GM23338 (cell line): ENCODE results near the gene ADPRH. TPM values are rescaled to one million over a fixed set of nuclear protein-coding genes. Genes with fewer than 3 reads are reported as not detected.

Experiments
- ATAC-seq: fragments of 200-7000 bp; cut with Tn5 transposase; 3 replicates; pipeline ENCODE4 v1.9.1; 2020
- DNase-seq: peaks from one replicate; pipeline ENCODE4 v3.0.0-alpha.2; 2015; ENCODE audit warnings: low spot score
- H2AFZ ChIP-seq: fragments of 200-600 bp; sonication (generic); 2 replicates; pipeline ENCODE4 v1.8.0; 2016; ENCODE audit warnings: antibody characterized with exemption, mild to moderate bottlenecking, moderate library complexity
- H3F3A ChIP-seq: fragments of 200-600 bp; sonication (generic); replicated peaks from 2 replicates; pipeline ENCODE4 v1.8.0; 2017; ENCODE audit warnings: antibody characterized with exemption, mixed run types, low read depth
- H3K27ac ChIP-seq: fragments of 200-600 bp; sonication (generic); 2 replicates; pipeline ENCODE4 v1.6.1; 2016; ENCODE audit warnings: low read depth
- H3K27me3 ChIP-seq: fragments of 200-600 bp; sonication (generic); 2 replicates; pipeline ENCODE4 v1.8.0; 2016; ENCODE audit warnings: mild to moderate bottlenecking, mixed run types, moderate library complexity; ENCODE audit not compliant: insufficient read depth
- H3K36me3 ChIP-seq: fragments of 200-600 bp; sonication (generic); 2 replicates; pipeline ENCODE4 v1.8.0; 2016; ENCODE audit warnings: mild to moderate bottlenecking; ENCODE audit not compliant: insufficient read depth
- H3K4me1 ChIP-seq: fragments of 200-600 bp; sonication (generic); 2 replicates; pipeline ENCODE4 v1.8.0; 2016; ENCODE audit warnings: mild to moderate bottlenecking, moderate library complexity; ENCODE audit not compliant: insufficient read depth
- H3K4me2 ChIP-seq: fragments of 200-600 bp; sonication (generic); 2 replicates; pipeline ENCODE4 v1.7.1; 2017; ENCODE audit warnings: mixed run types
- H3K4me3 ChIP-seq: fragments of 200-600 bp; sonication (generic); 2 replicates; pipeline ENCODE4 v1.6.1; 2016; ENCODE audit warnings: mixed run types
- H3K79me2 ChIP-seq: fragments of 200-600 bp; sonication (generic); replicated peaks from 2 replicates; pipeline ENCODE4 v1.8.0; 2017; ENCODE audit warnings: mild to moderate bottlenecking; ENCODE audit not compliant: insufficient read depth
- H3K9me2 ChIP-seq: fragments of 200-600 bp; sonication (generic); 2 replicates; pipeline ENCODE4 v1.8.0; 2017; ENCODE audit not compliant: insufficient read depth
- H4K20me1 ChIP-seq: fragments of 200-600 bp; sonication (generic); replicated peaks from 2 replicates; pipeline ENCODE4 v1.8.0; 2017; ENCODE audit warnings: mild to moderate bottlenecking; ENCODE audit not compliant: insufficient read depth
- H3K27ac Mint-ChIP-seq: 2 replicates; pipeline ENCODE4 v1.8.0; 2020; ENCODE audit warnings: inconsistent platforms, mild to moderate bottlenecking, moderate library complexity, mixed read lengths
- H3K27me3 Mint-ChIP-seq: 3 replicates; pipeline ENCODE4 v1.8.0; 2022; ENCODE audit warnings: low read depth, mild to moderate bottlenecking, moderate library complexity, mixed read lengths, inconsistent platforms; ENCODE audit not compliant: insufficient read depth, poor library complexity
- H3K36me3 Mint-ChIP-seq: 3 replicates; pipeline ENCODE4 v1.8.0; 2021; ENCODE audit warnings: low read depth, mild to moderate bottlenecking, inconsistent platforms, moderate library complexity, mixed read lengths
- H3K4me1 Mint-ChIP-seq: 3 replicates; pipeline ENCODE4 v1.8.0; 2020; ENCODE audit warnings: mild to moderate bottlenecking, inconsistent platforms, mixed read lengths
- H3K4me3 Mint-ChIP-seq: 3 replicates; pipeline ENCODE4 v1.8.0; 2021; ENCODE audit warnings: moderate library complexity, mild to moderate bottlenecking, inconsistent platforms, mixed read lengths
- H3K9me3 Mint-ChIP-seq: 3 replicates; pipeline ENCODE4 v1.8.0; 2020; ENCODE audit warnings: moderate library complexity, mild to moderate bottlenecking, inconsistent platforms, mixed read lengths
- CREB1 ChIP-seq: fragments of 250-450 bp; sonication (Bioruptor Pico); IDR thresholded peaks from 2 replicates; pipeline ENCODE4 v1.5.0; 2020; ENCODE audit warnings: low read depth, mild to moderate bottlenecking, moderate library complexity
- CTCF ChIP-seq, 2 experiments: fragments of 200-600 bp in 1 of 2; sonication (generic) in 1 of 2; conservative IDR thresholded peaks; 2 replicates each; pipeline versions ENCODE4 v1.5.1 to v1.6.1; 2016 to 2017; ENCODE audit warnings: antibody characterized with exemption in 2 of 2, low read depth in 2 of 2, mild to moderate bottlenecking in 2 of 2, moderate library complexity in 1 of 2
- EZH2phosphoT487 ChIP-seq: fragments of 200-600 bp; sonication (generic); IDR thresholded peaks from one replicate; pipeline ENCODE4 v1.8.1; 2018; ENCODE audit warnings: antibody characterized with exemption; ENCODE audit not compliant: unreplicated experiment
- NANOG ChIP-seq: IDR thresholded peaks from 2 replicates; pipeline ENCODE4 v1.6.1; 2016; ENCODE audit warnings: antibody characterized with exemption, borderline replicate concordance
- STAT1 ChIP-seq: IDR thresholded peaks from one replicate; pipeline ENCODE4 v1.6.1; 2016; ENCODE audit warnings: antibody characterized with exemption; ENCODE audit not compliant: unreplicated experiment
- ZNF114 ChIP-seq: fragments of 250-450 bp; sonication (Bioruptor Pico); IDR thresholded peaks from 2 replicates; pipeline ENCODE4 v1.5.0; 2020; ENCODE audit warnings: mild to moderate bottlenecking, moderate library complexity
- ZNF331 ChIP-seq: fragments of 250-450 bp; sonication (Bioruptor Pico); IDR thresholded peaks from 2 replicates; pipeline ENCODE4 v1.5.0; 2020; ENCODE audit warnings: low read depth, mild to moderate bottlenecking, moderate library complexity
- polyA plus RNA-seq: library from polyadenylated mRNA; unstranded; fragments of >200 nt; fragmentation: Nextera tagmentation; extraction: Ambion mirVana; gene quantifications from 2 replicates; pipeline ENCODE4 v1.2.1, GENCODE V29; 2016
- total RNA-seq: library from RNA; depleted of rRNA; stranded (reverse); fragments of >200 nt; shearing (Covaris generic); gene quantifications from 2 replicates; pipeline ENCODE4 v1.2.3, GENCODE V29; 2014
- TF ChIP-seq, protein P1 (sequence below): fragments of 250-450 bp; sonication (Bioruptor Pico); IDR thresholded peaks from 2 replicates; pipeline ENCODE4 v1.5.0; 2020; ENCODE audit warnings: mild to moderate bottlenecking, moderate library complexity
- TF ChIP-seq, protein P2 (sequence below): IDR thresholded peaks from 2 replicates; pipeline ENCODE4 v1.6.1; 2016; ENCODE audit warnings: antibody characterized with exemption
- TF ChIP-seq, protein P3 (sequence below): IDR thresholded peaks from one replicate; pipeline ENCODE4 v1.6.1; 2018; ENCODE audit warnings: antibody characterized with exemption; ENCODE audit not compliant: unreplicated experiment

Gene ADPRH
- total and polyA plus RNA-seq, 2 experiments from 2014 or later, result 1.2 to 3.4 TPM

DNA sequence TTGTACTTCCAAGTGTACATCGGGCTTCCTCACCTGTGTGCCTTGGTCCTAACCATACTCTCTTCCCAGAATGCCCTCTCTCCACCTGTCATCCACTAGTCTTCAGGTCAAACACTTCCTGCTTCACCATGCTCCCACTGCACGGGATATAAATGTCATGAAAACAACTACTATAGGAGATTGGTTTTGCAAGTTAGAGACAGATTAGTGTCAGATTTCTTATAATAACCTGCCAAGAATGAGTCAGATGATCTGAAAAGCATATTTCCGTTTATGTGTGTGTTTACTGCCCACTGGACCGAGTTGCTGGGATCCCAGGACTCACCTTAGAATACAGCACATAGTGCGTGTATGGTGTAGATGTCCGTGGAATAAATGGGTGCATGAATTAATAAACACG lies 39.8 kb downstream of the ADPRH start (continued):
- TF ChIP-seq CTCF (conservative IDR thresholded peaks at IDR 0.05; ENCODE audit: low read depth in 2 of 2) (no peak), STAT1 (no peak)

GRCh38 chr3:119620899-119621298 lies 41.6 kb downstream of the ADPRH start:
- no peaks in the 10 kb centered on the region for H4K20me1 ChIP-seq
- Mint-ChIP-seq H3K27me3 (peaks cover 4% of the 10 kb centered on the region), H3K4me1 (peaks cover 8% of the 10 kb centered on the region), H3K4me3 (no peak overlapping the region), H3K36me3 (no peaks in the 10 kb centered on the region), H3K9me3 (no peaks in the 10 kb centered on the region), H3K27ac (no peak overlapping the region)
- H3K27me3 ChIP-seq, result no peaks in the 10 kb centered on the region
- no peaks in the 10 kb centered on the region for H3F3A ChIP-seq
- H3K36me3 ChIP-seq, result no peaks in the 10 kb centered on the region
- no peak for TF ChIP-seq CREB1 (CRISPR knock-in tag)
- no peak for TF ChIP-seq EZH2phosphoT487
- TF ChIP-seq CTCF (conservative IDR thresholded peaks at IDR 0.05; ENCODE audit: low read depth in 2 of 2), result no peak
- no peak for TF ChIP-seq NANOG
- TF ChIP-seq ZNF114 (CRISPR knock-in tag), result no peak
- TF ChIP-seq, protein P1, sequence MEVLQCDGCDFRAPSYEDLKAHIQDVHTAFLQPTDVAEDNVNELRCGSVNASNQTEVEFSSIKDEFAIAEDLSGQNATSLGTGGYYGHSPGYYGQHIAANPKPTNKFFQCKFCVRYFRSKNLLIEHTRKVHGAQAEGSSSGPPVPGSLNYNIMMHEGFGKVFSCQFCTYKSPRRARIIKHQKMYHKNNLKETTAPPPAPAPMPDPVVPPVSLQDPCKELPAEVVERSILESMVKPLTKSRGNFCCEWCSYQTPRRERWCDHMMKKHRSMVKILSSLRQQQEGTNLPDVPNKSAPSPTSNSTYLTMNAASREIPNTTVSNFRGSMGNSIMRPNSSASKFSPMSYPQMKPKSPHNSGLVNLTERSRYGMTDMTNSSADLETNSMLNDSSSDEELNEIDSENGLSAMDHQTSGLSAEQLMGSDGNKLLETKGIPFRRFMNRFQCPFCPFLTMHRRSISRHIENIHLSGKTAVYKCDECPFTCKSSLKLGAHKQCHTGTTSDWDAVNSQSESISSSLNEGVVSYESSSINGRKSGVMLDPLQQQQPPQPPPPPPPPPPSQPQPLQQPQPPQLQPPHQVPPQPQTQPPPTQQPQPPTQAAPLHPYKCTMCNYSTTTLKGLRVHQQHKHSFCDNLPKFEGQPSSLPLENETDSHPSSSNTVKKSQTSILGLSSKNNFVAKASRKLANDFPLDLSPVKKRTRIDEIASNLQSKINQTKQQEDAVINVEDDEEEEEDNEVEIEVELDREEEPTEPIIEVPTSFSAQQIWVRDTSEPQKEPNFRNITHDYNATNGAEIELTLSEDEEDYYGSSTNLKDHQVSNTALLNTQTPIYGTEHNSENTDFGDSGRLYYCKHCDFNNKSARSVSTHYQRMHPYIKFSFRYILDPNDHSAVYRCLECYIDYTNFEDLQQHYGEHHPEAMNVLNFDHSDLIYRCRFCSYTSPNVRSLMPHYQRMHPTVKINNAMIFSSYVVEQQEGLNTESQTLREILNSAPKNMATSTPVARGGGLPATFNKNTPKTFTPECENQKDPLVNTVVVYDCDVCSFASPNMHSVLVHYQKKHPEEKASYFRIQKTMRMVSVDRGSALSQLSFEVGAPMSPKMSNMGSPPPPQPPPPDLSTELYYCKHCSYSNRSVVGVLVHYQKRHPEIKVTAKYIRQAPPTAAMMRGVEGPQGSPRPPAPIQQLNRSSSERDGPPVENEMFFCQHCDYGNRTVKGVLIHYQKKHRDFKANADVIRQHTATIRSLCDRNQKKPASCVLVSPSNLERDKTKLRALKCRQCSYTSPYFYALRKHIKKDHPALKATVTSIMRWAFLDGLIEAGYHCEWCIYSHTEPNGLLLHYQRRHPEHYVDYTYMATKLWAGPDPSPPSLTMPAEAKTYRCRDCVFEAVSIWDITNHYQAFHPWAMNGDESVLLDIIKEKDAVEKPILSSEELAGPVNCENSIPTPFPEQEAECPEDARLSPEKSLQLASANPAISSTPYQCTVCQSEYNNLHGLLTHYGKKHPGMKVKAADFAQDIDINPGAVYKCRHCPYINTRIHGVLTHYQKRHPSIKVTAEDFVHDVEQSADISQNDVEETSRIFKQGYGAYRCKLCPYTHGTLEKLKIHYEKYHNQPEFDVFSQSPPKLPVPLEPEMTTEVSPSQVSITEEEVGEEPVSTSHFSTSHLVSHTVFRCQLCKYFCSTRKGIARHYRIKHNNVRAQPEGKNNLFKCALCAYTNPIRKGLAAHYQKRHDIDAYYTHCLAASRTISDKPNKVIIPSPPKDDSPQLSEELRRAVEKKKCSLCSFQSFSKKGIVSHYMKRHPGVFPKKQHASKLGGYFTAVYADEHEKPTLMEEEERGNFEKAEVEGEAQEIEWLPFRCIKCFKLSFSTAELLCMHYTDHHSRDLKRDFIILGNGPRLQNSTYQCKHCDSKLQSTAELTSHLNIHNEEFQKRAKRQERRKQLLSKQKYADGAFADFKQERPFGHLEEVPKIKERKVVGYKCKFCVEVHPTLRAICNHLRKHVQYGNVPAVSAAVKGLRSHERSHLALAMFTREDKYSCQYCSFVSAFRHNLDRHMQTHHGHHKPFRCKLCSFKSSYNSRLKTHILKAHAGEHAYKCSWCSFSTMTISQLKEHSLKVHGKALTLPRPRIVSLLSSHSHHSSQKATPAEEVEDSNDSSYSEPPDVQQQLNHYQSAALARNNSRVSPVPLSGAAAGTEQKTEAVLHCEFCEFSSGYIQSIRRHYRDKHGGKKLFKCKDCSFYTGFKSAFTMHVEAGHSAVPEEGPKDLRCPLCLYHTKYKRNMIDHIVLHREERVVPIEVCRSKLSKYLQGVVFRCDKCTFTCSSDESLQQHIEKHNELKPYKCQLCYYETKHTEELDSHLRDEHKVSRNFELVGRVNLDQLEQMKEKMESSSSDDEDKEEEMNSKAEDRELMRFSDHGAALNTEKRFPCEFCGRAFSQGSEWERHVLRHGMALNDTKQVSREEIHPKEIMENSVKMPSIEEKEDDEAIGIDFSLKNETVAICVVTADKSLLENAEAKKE (CRISPR knock-in tag), result no peak
- no peak for TF ChIP-seq STAT1
- TF ChIP-seq, protein P2, sequence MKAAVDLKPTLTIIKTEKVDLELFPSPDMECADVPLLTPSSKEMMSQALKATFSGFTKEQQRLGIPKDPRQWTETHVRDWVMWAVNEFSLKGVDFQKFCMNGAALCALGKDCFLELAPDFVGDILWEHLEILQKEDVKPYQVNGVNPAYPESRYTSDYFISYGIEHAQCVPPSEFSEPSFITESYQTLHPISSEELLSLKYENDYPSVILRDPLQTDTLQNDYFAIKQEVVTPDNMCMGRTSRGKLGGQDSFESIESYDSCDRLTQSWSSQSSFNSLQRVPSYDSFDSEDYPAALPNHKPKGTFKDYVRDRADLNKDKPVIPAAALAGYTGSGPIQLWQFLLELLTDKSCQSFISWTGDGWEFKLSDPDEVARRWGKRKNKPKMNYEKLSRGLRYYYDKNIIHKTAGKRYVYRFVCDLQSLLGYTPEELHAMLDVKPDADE, result no peak
- no peak for TF ChIP-seq ZNF331
- TF ChIP-seq, protein P3, sequence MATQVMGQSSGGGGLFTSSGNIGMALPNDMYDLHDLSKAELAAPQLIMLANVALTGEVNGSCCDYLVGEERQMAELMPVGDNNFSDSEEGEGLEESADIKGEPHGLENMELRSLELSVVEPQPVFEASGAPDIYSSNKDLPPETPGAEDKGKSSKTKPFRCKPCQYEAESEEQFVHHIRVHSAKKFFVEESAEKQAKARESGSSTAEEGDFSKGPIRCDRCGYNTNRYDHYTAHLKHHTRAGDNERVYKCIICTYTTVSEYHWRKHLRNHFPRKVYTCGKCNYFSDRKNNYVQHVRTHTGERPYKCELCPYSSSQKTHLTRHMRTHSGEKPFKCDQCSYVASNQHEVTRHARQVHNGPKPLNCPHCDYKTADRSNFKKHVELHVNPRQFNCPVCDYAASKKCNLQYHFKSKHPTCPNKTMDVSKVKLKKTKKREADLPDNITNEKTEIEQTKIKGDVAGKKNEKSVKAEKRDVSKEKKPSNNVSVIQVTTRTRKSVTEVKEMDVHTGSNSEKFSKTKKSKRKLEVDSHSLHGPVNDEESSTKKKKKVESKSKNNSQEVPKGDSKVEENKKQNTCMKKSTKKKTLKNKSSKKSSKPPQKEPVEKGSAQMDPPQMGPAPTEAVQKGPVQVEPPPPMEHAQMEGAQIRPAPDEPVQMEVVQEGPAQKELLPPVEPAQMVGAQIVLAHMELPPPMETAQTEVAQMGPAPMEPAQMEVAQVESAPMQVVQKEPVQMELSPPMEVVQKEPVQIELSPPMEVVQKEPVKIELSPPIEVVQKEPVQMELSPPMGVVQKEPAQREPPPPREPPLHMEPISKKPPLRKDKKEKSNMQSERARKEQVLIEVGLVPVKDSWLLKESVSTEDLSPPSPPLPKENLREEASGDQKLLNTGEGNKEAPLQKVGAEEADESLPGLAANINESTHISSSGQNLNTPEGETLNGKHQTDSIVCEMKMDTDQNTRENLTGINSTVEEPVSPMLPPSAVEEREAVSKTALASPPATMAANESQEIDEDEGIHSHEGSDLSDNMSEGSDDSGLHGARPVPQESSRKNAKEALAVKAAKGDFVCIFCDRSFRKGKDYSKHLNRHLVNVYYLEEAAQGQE, result no peak
- no peak for ATAC-seq
- DNase-seq, result no peak
- no peaks in the 10 kb centered on the region for H3K4me1 ChIP-seq
- no peak overlapping the region for H3K4me2 ChIP-seq
- no peaks in the 10 kb centered on the region for H3K79me2 ChIP-seq
- H3K27ac ChIP-seq, result no peak overlapping the region
- no peak overlapping the region for H2AFZ ChIP-seq
- H3K9me2 ChIP-seq, result no peaks in the 10 kb centered on the region
- H3K4me3 ChIP-seq, result no peak overlapping the region
